Amniotic stem cell (primary cell): ENCODE measurements around the gene HAPLN1.

Experiments
- DNase-seq: peaks from one replicate; lab custom pipeline; 2025; lab: John Stamatoyannopoulos, UW

Gene HAPLN1

DNA sequence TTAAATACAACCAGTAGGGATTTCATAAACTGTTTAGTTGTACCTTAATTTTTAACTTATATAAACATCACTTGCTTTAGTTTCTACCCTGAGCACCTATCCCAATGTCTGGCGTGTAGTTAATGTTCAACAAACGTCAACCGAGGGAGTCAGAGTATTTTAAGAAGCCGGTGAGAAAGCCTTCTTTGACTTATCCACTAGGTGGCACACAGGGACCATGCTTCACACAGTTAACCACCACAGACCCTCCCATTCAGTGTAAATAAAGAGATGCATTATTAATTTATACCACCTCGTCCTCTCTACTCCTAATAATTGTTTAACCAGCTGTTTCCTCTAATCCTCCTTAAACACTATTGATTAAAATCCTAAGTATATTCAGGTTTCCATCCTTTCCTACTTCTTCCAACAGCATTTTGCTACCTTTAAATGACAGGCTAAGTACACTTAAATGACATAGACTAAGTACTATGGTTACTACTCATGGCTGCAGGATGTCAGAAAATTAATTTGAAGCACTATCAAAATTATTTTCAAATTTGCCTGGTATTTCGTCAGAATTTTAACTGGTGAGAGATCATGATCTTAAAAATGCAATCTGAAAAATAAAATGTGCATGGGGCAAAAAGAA is 2.3 kb downstream of the HAPLN1 start:
- peak; percentile 55 for DNase-seq

DNA sequence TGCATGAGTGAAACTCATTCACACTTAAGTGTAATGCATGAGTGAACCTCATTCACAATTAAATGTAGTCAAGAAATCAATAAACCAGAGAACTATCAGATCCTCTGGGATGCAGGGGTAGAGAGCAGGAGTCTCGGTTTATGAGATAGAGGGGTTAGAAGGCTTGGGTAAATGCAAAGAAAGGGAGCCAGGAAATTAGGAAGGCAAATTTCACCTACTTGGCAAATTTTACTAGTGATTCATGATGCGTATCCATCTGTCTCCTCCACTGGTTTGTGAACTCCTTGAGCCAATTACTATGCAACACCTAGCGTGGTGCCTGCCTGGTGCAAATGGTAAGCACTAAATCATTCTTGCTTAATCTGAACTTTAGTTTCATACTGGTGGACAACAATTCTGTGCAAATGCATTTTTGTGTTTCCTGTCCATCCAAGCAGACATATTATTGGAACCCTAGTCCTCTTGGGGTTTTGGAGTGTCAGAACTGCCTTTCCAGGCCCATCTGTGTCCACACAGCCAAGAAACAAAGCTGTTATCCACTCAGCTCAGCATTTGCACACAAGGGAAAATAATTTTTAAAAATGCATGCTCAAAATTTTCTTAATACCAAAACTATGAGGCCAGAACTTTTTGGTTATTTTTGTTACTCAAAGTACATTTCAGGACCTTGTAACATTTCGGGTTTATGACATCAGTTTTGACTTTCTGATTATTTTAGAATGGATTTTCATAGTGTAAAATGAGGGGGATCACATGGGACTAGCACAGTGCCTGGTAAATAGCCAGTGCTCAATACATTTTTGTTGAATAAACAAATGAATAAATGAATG is 5.2 kb downstream of the HAPLN1 start:
- DNase-seq, result no peak

DNA sequence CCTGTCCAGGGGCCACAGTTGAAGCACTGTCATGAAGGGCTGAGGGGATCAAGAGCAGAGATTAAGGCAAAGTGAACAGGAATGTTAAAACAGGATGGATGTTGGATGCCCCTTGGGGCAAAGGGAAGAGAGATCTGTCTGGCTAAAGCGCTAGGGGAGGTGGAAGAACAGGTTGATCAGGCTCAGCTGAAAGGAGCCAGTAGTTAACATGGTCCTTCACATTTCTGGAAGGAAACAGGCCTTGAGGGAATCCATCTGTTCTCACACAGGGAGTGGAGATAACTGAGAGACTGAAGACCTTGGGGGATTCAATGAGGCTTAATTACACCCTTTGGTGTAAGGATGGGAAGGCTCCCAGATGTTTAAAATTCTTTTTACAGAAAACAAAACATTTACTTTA is 5.8 kb downstream of the HAPLN1 start:
- no peak for DNase-seq

DNA sequence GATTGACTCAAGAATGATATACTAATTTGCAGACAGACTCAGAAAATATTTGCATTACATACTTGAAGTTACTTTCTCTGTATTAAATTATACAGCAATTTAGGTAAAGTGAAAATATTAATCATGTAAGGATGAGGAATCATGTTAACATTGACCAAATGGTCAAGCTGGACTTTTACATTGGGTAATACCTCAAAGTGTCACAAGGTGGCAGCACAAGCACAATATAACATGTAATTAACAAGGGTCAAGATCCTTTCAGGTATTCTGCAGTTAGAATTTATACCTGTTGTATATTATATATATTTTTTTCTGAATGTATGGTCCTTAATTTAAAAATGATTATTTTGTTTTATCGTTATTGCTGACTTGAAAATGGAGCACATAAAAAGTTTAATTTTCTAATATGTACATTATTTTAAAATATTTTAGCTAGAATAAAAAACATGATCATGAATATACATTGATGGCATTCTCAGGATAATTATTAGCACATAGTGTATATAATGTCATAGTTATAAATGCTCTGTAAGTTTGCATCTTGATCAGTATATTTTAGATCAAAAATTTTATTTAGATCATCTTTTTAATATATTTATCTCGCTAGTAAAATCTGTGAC is 8.6 kb downstream of the HAPLN1 start:
- no peak for DNase-seq

DNA sequence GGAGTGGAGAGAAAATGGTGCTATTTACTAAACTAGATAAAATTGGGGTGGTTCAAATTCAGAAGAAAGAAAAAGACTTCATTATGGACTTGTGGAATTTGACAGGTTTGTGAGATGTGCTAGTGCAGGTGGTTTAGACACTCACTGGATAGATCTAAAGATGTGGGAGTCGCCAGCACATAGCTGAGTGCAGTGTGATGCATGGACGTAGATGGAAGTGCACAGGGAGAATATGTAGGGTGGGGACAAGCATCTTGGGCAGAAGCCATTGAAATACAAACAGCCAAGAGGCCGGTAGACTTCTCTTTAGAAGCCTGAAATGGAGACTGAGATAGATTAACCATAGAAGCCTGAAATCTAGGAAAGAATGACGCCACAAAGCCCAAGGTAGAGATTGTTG is 10.7 kb downstream of the HAPLN1 start:
- DNase-seq, result no peak

DNA sequence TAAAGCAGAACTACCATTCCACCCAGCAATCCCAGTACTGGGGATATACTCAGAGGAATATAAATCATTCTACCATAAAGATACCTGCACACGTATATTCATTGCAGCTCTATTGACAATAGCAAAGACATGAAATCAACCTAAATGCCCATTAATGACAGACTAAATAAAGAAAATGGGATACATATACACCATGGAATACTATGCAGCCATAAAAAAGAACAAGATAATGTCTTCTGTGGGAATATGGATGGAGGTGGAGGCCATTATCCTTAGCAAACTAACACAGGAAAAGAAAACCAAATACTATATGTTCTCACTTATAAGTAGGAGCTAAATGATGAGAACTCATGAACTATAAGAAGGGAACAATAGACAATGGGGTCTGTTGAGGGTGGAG is 12.5 kb downstream of the HAPLN1 start:
- DNase-seq, result no peak

DNA sequence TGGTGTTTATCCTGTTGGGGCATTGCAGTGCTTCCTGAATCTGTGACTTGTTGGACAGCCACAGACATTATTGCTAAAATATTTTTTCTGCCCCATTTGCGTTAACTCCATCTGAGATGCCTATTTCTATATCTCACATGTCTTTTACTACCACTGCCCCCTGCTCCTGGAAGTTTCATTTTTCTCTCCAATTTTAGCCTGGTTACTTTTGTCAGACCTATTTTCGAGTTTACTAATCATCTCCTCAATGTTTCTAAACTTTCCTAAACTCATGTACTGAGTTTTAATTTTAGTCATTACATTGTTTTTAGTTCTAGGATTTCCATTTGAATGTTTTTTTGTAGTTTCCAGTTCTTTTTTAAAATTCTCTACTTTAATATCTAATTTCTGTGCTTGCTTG is 17.6 kb downstream of the HAPLN1 start:
- DNase-seq, result no peak

DNA sequence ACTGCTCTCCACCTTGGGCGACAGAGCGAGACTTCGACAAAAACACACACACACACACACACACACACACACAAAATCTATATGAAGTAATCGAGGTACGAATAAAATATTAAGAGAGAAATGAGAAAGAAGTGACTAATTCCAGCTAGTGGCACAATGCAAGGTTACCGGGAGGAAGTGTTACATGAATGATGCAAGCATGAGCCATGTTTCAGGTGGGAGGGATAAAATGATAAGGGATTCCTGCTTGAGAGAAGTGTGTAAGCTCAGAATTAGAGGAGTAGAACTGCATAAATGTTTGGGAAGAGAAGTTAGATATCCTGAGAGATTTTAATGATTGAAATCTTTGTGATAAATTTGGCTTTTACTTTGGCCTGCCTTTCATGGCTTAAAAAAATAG is 18.8 kb downstream of the HAPLN1 start:
- no peak for DNase-seq

DNA sequence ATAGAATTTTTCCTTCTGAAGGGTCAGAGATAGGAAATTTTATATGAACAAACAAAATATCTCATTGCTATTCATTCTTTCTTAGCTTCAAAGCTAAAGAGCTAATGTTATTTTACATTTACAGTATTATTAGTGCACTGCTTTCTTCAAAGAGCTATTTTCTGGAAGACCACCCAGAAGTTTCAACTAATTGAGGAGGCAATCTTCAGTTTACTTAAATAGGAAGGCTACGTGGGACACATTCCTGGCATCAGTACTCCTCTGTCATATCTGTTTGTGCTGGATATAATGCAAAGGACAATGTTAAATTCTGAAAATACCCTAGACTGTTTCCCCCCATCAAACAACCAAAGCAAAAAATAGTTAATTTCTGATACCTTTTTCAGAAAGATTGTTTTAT is 30.8 kb downstream of the HAPLN1 start:
- no peak for DNase-seq

DNA sequence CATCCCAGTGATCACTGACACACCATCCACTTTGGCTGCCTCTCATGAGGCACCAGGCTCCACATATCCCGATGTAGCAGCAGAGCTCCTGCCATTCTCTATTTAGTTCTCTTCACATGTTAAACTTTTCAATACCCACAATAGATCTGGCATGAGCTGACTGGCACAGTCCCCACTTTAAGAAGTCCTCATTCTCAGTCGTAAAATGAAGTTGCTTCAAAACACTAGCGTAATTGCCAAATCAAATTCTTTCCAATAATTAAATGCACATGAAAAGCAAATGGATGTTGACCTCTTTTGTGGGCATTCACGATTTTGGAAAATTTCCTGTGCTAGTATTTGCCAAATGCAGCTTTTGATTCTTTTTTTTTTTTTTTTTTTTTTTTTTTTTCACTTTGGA is 32.4 kb downstream of the HAPLN1 start:
- no peak for DNase-seq

DNA sequence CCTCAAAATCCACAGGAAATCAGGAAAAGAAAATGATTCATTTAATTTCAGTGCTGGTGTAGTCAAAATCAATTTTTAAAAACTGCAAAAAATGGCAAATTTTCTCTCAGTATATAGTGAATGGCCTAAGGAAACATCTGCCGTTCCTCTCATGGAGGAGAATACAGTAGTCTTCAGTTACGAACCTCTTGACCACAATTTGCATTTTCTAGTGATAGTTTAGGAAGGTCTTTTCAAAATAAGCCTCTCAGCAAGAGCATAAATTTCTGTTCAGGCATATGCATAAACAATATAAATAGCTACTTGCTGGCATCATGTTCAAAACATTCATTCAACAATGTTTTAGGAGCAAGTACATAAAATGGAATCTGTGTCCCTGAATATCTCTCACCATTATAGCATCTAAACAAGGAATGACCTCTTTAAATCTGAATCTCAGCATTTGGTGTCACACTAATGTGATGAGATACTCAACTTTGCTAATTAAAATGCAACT is 33.5 kb downstream of the HAPLN1 start:
- DNase-seq, result no peak

DNA sequence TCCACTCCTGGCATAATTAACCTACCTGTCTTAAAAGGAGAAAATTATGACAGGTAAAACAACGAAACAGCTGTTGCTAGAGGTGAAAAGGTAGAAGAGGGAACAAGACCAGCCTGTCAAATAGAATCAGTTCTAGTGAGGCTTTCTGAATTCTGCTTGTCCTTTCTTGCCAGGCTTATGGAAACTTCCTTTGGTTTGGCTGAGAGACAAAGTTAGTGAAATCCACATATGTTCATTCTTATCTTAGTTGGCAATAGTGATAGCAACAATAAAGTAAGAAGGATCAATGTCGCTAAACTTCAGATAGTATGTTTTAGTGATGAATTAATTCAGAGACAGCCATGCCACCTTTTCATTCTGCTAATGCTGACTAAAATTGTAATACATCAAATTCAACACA is 34.4 kb downstream of the HAPLN1 start:
- DNase-seq, result no peak

DNA sequence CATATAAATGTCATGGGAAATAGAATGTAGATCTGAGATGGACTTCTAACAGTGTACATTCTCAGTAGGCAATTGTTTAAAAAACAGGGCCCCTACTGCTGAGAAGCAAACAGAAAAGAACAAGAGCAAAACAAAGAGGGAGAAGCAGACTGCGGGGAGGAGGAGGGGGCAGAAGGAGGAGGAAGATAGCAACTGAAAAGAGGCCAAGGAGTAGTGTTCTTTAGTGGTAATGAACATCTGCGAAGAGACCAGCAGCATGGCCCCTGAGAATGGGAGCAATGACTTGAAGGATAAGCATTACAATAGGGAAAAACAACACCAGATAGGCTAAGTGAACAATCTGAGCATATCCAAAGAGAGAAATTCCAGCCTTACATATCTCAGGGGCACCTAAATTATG is 36.8 kb downstream of the HAPLN1 start:
- DNase-seq, result no peak

DNA sequence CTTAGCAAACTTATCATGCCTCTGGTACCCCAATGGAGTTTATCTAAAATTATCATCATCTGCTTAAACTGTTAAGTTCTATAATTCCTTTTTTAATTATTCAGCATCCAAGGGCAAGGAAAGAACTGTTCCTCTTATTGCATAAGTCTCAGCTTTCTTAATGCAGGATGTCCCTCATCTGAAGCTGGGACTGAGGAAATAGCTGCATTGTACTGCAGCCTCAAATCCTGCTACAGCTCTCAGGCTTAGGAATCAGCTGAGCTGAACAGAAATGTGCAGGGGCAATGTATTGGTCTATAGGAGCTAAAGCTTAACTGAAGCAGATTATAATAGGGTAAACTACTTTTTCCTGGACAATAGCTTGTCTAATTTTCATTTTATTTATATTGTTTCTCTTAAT is 48.0 kb downstream of the HAPLN1 start:
- DNase-seq, result no peak

DNA sequence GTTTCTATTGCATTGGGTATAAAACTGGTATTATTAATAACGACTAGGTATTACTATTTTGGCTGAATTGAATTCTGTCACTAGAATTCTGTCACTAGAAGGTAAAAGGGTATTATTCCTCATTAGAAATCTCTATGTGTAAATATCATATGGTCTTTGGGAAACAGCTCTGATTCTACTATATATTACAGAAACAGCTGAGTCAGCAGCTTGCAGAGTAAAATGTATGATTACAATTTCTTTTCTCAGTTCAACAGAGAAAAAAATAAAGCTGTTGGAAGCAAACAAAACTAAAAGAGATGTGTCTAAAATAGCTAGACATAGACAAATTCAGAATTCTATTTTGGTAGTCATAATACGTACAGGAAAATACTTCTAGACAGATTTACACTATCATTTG is 48.5 kb downstream of the HAPLN1 start:
- DNase-seq, result no peak

DNA sequence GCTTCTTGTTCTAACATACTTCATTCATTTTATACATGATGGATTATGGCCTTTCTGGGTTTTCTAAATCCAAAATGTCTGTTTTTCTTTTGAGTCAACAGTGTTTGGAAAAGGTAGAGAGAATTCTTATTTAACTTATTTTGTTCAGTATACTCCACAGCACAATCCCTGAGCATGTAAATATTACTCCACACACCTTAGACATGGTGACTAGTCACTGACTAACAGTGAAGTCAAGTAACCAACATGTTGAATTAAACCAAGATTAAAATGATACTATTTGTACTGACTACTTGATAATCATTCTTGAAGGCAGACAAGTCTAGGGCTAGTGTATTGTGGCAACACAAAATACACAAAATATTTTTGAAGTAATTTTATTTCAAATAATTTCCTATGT is 55.0 kb downstream of the HAPLN1 start:
- DNase-seq, result no peak

DNA sequence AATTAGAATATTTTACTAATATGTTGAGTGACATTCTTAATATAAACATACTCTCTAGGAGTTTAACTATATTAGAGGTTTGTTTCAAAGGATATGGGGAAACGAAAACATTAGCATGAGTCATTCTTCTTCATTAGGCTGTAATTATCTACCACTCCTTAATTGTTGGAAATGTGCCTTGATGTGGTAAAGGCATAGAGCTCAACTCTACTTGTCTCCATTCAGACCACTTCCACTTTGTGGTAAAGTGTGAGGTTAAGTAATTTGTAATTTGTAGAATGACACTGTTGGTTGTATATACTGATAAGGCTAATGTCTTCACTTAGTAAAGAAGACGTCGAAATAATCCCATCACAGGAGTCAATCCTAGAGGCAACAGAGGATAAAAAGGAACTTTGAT is 58.1 kb downstream of the HAPLN1 start:
- DNase-seq, result no peak

DNA sequence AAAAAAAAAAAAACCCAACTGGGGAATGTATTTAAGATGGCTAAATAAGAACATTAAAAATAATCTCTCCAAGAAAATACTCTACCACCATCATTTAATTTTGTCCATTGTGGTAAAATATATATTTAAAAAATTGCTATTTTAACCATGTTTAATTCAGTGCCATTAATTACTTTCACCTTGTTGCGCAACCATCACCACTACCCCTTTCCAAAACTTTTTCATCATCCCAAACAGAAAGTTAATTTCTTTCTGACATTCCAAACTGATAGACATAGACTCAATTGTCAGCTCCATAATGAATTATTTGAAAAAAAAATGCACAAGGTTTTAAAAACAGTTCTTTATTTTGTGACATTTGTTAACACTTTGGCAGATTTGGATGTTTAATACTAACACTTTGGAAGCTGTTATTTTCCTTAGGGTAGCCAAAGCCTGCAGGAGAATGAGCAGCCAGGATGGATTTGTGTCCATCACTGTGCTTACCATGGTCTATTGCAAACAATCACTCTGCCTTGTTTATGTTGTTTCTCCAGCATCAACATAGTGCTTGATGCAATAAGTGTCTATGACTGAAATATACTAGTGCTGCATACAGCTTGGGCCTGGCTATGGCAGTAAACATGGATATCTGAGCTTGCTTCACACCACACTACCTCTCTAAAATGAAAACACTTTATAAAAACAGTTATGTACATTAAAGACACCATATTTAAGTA is 62.7 kb downstream of the HAPLN1 start:
- DNase-seq, result no peak

DNA sequence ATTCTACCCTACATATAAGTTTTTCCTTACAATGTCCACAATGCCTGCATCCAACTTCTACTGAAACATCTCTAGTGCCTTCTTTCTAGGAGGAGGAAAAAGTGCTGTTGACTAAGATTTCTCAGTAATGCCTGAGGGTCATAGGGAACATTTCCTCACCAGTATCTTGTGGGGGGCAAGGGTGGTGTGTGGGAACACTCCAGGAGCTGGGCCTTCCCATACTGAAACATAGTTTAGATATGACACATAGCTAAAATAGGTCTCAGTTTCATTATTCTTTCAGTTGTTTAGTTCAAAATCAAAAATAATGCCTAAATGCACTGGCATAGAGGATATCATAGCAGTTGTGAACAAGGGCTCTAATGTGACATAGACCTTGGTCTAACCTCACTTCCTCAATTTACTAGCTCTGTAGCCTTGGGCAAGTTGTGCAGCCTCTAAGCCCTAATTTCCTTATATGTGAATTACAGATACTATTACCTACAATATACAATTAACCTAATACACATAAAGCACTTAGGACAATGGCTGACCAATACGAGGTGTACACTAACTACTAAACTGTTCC is 66.1 kb downstream of the HAPLN1 start:
- DNase-seq, result no peak

DNA sequence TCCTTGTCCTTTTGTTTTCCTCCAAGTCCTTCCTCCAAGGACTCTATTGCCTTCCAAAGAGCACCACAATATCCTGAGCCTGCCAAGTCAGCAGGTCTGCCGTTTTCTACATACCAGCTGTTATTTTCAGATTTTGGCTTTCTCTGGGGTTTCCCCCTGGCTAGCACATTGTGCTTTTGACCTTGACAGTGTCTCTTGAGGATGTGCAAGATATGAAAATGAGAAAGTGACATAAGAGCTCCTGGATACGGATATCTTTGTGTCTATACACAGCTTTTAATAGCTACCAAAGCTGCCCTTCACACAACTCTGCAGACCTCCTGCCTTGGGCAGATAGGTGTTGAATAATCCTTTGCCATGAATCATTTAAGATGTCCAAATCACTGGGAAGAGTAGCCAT is 67.0 kb downstream of the HAPLN1 start:
- DNase-seq, result no peak

DNA sequence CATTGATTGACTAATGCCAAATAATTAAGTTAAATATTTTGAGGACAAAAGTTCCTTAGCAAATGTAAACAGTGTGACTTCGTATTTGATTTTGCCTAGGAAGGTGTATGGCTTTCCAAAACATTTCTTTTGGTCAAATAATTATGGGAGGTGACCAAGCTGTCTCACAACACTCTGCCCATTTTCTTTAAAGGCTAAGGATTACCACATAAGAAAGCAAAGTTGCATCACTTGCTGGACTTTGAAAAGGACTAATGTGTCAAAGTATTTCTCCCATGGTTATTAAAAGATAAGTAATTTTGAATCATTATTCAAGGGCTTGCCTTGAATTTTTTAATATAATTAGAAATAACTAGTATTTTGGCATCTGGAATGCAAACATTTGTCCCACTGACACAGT is 74.7 kb downstream of the HAPLN1 start:
- no peak for DNase-seq

DNA sequence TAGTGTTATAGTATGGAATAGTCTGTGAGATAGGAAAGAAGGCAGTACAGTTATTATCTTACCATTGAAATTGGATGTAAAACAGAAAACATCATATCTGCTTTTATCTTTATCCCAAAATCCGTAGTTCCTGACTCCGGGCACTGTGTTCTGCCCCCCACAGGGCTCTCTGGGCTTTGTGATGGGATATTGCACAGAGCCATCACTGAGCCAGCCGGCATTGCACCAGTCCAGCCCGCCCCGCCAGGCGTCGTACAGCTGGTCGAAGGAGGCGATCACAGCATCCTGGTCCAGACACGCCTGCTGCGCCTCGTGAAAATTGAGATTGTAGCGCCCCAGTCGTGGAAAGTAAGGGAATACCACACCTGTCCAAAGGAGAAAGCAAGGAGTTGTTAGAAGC is 76.4 kb downstream of the HAPLN1 start:
- no peak for DNase-seq
